Fibroblast of peridontal ligament (primary cell): ENCODE data around the gene CDNF.

ENCODE experiments used
- DNase-seq: peaks from one replicate; pipeline ENCODE4 v3.0.0-alpha.2; 2010; ENCODE audit errors: extremely low read depth

Gene CDNF

GRCh38 chr10:14798636-14799035 lies 39.2 kb downstream of the CDNF start:
- no peak for DNase-seq

DNA sequence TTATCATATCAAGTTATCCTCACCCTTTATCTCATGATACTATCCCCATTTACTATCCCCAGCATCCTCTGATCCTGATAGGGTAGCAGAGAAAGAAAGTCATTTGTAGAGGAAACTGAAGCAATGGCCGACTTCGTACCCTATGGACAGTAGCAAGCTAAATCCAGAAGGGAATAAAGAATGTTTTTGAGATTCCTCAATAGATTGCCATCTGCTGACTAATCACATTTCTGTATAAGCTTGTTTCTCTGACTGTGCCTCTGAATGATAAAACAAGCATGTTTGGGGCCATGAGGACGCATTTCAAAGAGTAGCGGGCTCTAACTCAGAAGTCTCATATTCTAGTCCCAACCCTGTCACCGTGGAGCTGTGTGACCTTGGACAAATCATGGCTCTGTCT lies 49.9 kb downstream of the CDNF start:
- peak; percentile 22 for DNase-seq

GRCh38 chr10:14784459-14785055 lies 53.3 kb downstream of the CDNF start:
- no peak for DNase-seq

- no peak for DNase-seq
Measured at GRCh38 chr10:14782691-14783363, 55.0 kb downstream of the CDNF start.

GRCh38 chr10:14781763-14782162 lies 56.1 kb downstream of the CDNF start:
- no peak for DNase-seq

DNA sequence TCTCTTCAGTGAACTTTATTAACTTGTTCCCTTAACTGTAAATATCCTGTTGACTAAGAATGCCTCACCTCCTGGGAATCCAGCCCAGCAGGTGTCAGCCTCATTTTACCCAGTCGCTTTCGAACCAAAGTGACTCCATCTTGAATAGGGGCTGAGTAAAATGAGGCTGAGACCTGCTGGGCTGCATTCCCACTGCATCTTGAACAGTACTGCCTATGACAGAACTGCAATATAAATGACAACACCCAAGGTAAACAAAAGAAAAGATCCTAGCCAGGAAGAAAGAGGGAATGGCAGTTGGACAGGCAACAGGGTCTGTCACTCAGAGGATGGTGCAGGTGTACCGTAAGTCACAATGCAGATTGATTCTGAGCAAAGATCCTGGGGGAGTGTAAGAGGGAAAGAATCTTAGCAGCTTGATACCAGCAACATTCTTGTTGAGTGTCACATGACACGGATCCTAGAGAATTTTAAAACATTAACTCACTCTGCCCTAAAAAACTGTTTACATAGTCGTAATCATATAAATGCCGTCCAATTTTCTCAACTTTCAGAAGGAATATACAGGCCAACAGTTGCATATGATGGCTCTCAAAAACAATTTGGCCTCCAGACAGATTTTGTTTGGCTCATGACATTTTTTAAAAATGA lies 58.7 kb downstream of the CDNF start:
- peak; percentile 97 for DNase-seq

- no peak for DNase-seq
Measured at GRCh38 chr10:14776546-14776945, 61.3 kb downstream of the CDNF start.

- peak; percentile 17 for DNase-seq
Measured at GRCh38 chr10:14775656-14776055, 62.2 kb downstream of the CDNF start.

DNA sequence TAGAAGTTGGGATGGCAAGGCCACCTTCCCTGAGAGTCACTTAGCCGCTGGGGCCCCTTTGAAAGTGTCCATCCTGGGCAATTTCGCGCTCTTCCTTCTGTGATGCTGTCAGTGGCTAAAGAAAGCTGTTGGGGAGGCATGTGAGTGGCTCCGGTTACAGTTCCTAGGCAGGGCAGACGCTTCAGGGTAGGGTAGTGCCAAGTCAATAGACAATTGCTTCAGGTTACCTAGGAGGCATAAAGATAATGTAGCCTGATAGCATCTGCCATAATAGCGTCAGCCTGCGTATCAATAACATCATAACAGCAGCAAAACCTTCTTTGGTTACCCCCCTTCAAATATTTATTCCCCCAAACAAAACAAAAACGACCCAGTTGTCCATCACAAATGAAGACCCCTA lies 63.0 kb downstream of the CDNF start, which contains the start of gene FAM107B:
Gene FAM107B (minus strand): TSS at position 101 of the 400 bp plus-strand sequence. CDS start 234 bp downstream, outside the sequence.
- no peak for DNase-seq

DNA sequence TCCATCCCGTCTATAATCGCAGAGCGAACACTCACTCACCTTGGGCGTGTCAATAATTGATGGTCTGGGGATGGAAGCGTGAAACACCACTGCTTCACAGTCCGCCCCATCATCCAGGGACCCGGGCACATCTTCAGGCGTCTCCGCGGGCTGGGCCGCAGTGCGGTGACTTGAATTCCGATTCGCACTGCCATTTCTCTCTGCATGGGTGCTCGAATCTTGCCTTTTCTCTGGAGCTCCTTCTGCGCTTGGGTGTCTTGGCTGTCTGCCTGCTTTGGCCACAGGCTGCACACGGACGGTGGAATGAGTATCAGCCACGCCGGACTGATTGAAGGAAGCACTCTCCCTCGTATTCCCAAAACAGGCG lies 63.6 kb downstream of the CDNF start:
- DNase-seq = no peak

DNA sequence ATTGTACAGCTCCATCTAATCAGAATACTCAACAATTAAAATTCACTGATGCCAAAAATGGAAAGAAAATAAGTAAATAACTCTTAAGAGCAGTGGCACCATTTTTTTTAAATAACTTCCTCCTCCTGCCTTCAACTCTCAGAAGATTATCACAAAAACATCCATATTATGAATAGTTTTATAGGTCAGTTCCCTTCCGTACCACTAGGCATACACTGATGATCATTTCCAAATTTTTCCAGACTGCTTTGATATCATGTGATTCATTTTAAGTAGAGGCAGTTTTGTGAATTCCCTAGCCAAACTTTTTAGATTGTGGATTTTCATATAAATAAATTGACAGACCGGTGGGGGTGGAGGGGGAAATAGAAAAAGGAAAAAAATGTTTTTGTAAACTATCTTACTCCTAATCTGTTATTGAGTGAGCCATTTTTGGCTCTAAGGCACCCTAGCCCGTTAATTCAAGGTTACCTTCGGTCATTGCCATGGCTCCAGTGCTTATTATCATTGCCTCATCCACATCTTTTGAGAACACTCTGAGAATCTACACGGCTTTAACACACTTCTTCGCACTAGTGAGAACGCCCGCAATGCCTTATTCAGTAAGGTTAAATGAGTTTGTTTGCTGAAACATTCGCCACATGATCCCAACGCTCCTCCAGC lies 64.2 kb downstream of the CDNF start:
- peak; percentile 14 for DNase-seq

DNA sequence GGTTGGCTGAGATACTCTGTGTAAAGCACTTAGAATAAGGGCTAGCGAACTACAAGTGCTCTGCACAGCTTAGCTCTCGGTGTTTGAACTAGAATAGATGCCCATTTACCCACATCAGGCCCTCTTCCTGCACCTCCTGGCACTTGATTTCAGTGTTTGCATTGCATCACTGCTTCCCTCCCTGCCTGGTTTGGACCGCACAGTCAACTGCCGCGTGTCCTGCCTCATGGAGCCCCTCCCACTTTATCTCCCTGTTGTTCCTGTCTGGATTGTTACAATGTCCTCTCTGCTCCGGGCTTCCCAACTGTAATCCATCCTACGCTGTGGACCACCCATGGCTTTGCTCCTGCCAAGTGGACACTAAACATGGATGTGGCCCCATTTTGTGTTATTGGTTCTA lies 65.4 kb downstream of the CDNF start:
- no peak for DNase-seq

- no peak for DNase-seq
Measured at GRCh38 chr10:14770927-14771326, 66.9 kb downstream of the CDNF start.
